H1 (cell line): ENCODE data around the gene PXMP4.

ENCODE experiments used
- CTCF ChIP-seq, 3 experiments: IDR thresholded peaks; 1 replicate in 2 of 3; 2 replicates in 1 of 3; pipeline versions ENCODE4 v1.5.1 to v1.6.1; 2011; ENCODE audit warnings: low read length in 3 of 3, mild to moderate bottlenecking in 3 of 3, inconsistent platforms in 2 of 3, low read depth in 1 of 3, moderate library complexity in 1 of 3; ENCODE audit not compliant: insufficient read depth in 1 of 3; ENCODE audit errors: control extremely low read depth in 1 of 3
- EZH2 ChIP-seq: fragments of 200-600 bp; sonication (generic); IDR thresholded peaks from 2 replicates; pipeline ENCODE4 v1.7.1; 2012; ENCODE audit warnings: low read depth, mild to moderate bottlenecking, moderate library complexity, low read length, inconsistent platforms; ENCODE audit not compliant: severe bottlenecking
- HDAC6 ChIP-seq: IDR thresholded peaks from one replicate; pipeline ENCODE4 v1.7.1; 2012; ENCODE audit warnings: low read depth, mild to moderate bottlenecking, inconsistent platforms, low read length, moderate library complexity
- JUN ChIP-seq: IDR thresholded peaks from 2 replicates; pipeline ENCODE4 v1.6.1; 2011; ENCODE audit warnings: low read depth, mild to moderate bottlenecking, improper control_type of control experiment, low read length
- NANOG ChIP-seq: IDR thresholded peaks from 2 replicates; pipeline ENCODE4 v1.6.1; 2011; ENCODE audit warnings: low read length, low read depth, mild to moderate bottlenecking, inconsistent platforms; ENCODE audit not compliant: insufficient read depth, poor library complexity, severe bottlenecking
- POLR2AphosphoS5 ChIP-seq: IDR thresholded peaks from 2 replicates; pipeline ENCODE4 v1.6.1; 2011; ENCODE audit warnings: low read depth, low read length
- RAD21 ChIP-seq, 2 experiments: IDR thresholded peaks in 1 of 2; conservative IDR thresholded peaks in 1 of 2; 2 replicates each; pipeline ENCODE4 v1.6.1; 2011; ENCODE audit warnings: low read depth in 2 of 2, low read length in 2 of 2, improper control_type of control experiment in 1 of 2, inconsistent platforms in 1 of 2, mild to moderate bottlenecking in 1 of 2, moderate library complexity in 1 of 2
- RXRA ChIP-seq: IDR thresholded peaks from 2 replicates; pipeline ENCODE4 v1.6.1; 2011; ENCODE audit warnings: low read depth, mild to moderate bottlenecking, low read length, moderate library complexity; ENCODE audit not compliant: insufficient read depth
- SUZ12 ChIP-seq: fragments of 200-600 bp; sonication (generic); IDR thresholded peaks from 2 replicates; pipeline ENCODE4 v1.6.1; 2012; ENCODE audit warnings: mild to moderate bottlenecking, inconsistent platforms, low read length, moderate library complexity, mixed read lengths
- TAF1 ChIP-seq: IDR thresholded peaks from 2 replicates; pipeline ENCODE4 v1.6.1; 2011; ENCODE audit warnings: mild to moderate bottlenecking, low read depth, low read length
- YY1 ChIP-seq: IDR thresholded peaks from 2 replicates; pipeline ENCODE4 v1.6.1; 2011; ENCODE audit warnings: low read depth, mild to moderate bottlenecking, low read length
- TF ChIP-seq, protein P1 (sequence below): IDR thresholded peaks from 2 replicates; pipeline ENCODE4 v1.6.1; 2012; ENCODE audit warnings: inconsistent platforms

- no peak for TF ChIP-seq POLR2AphosphoS5
- TF ChIP-seq, protein P1, sequence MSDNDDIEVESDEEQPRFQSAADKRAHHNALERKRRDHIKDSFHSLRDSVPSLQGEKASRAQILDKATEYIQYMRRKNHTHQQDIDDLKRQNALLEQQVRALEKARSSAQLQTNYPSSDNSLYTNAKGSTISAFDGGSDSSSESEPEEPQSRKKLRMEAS, result no peak
- no peak for TF ChIP-seq EZH2
- TF ChIP-seq JUN, result no peak
- no peak for TF ChIP-seq SUZ12
- no peak for TF ChIP-seq CTCF (IDR thresholded peaks at IDR 0.05; ENCODE audit: control extremely low read depth in 1 of 3, insufficient read depth in 1 of 3, low read depth in 1 of 3, low read length in 3 of 3)
- TF ChIP-seq RAD21 (IDR thresholded peaks at IDR 0.05 in 1 of 2, conservative IDR thresholded peaks at IDR 0.05 in 1 of 2; ENCODE audit: low read depth in 2 of 2, low read length in 2 of 2), result no peak
- TF ChIP-seq HDAC6, result no peak
- no peak for TF ChIP-seq TAF1
- TF ChIP-seq RXRA, result no peak
- TF ChIP-seq NANOG, result no peak
- no peak for TF ChIP-seq YY1
Measured at GRCh38 chr20:33744181-33744580, 24.1 kb upstream of the PXMP4 start.
